HCT116 (cell line): ENCODE data around the gene MIDN. TPM values are rescaled to one million over a fixed set of nuclear protein-coding genes. Genes with fewer than 3 reads are reported as not detected.

Experiments used
- ATAC-seq: fragments of 200-7000 bp; cut with Tn5 transposase; 2 replicates; pipeline ENCODE4 v1.9.1; 2020; ENCODE audit warnings: mild to moderate bottlenecking, moderate library complexity
- BruUV-seq: library from RNA; stranded (reverse); fragments of 400-500 nt; replicated peaks from 2 replicates; lab custom pipeline; 2021; lab: Mats Ljungman, UMichigan
- CTCF ChIA-PET: fragments of 300-600 bp; sonication (Branson Sonifier 250); formaldehyde crosslinking; loops from one replicate; lab custom pipeline; 2021; ENCODE audit warnings: antibody characterized with exemption; lab: Charles Lee
- POLR2A ChIA-PET: fragments of 300-600, 350-600 bp; sonication (Branson Sonifier 250); formaldehyde crosslinking; loops from one replicate; lab custom pipeline; 2021; ENCODE audit warnings: antibody characterized with exemption; lab: Charles Lee
- RAD21 ChIA-PET, 2 experiments: fragments of 300-600 bp; sonication (Branson Sonifier 250); formaldehyde crosslinking; loops; one replicate each; lab custom pipeline; 2023; ENCODE audit warnings: low total read pairs in 2 of 2; ENCODE audit not compliant: uncharacterized antibody in 2 of 2, unreplicated experiment in 2 of 2, low non-redundant PET in 1 of 2; lab: Charles Lee
- DNase-seq: peaks from one replicate; pipeline ENCODE4 v3.0.0-alpha.2; 2010; ENCODE audit warnings: low read depth, low spot score
- H2AFZ ChIP-seq: fragments of 200-600 bp; shearing (Covaris generic), sonication (generic); 2 replicates; pipeline ENCODE4 v1.6.1; 2017; ENCODE audit warnings: low read depth, mixed run types, mixed read lengths, antibody characterized with exemption, low read length; ENCODE audit not compliant: poor library complexity, severe bottlenecking
- H3K27ac ChIP-seq: 2 replicates; pipeline ENCODE4 v1.5.1; 2012; ENCODE audit warnings: low read depth, low read length
- H3K27me3 ChIP-seq: fragments of 200-600 bp; sonication (generic); 2 replicates; pipeline ENCODE4 v1.6.1; 2016; ENCODE audit warnings: mixed run types, low read length, mixed read lengths; ENCODE audit not compliant: insufficient read depth
- H3K36me3 ChIP-seq, 2 experiments: fragments of 200-500 bp in 1 of 2; fragments of 200-600 bp in 1 of 2; sonication (Bioruptor generic) in 1 of 2; sonication (generic) in 1 of 2; 2 replicates each; pipeline versions ENCODE4 v1.5.1 to v1.6.1; 2014 to 2016; ENCODE audit warnings: low read length in 2 of 2, inconsistent platforms in 1 of 2, mixed read lengths in 1 of 2, mixed run types in 1 of 2; ENCODE audit not compliant: insufficient read depth in 2 of 2, control insufficient read depth in 1 of 2
- H3K4me1 ChIP-seq, 2 experiments: fragments of 200-600 bp in 1 of 2; sonication (generic) in 1 of 2; 2 replicates each; pipeline versions ENCODE4 v1.5.1 to v1.6.1; 2012 to 2017; ENCODE audit warnings: low read length in 2 of 2, inconsistent platforms in 1 of 2, mild to moderate bottlenecking in 1 of 2, mixed read lengths in 1 of 2, mixed run types in 1 of 2, moderate library complexity in 1 of 2; ENCODE audit not compliant: insufficient read depth in 2 of 2, control insufficient read depth in 1 of 2
- H3K4me2 ChIP-seq: fragments of 200-600 bp; sonication (generic); 2 replicates; pipeline ENCODE4 v1.6.1; 2017; ENCODE audit warnings: mixed run types, low read length, mixed read lengths
- H3K4me3 ChIP-seq, 2 experiments: fragments of 200-600 bp in 1 of 2; sonication (generic) in 1 of 2; replicated peaks in 1 of 2; 2 replicates each; pipeline ENCODE4 v1.5.1; 2011 to 2016; ENCODE audit warnings: low read length in 2 of 2, control low read depth in 1 of 2, low read depth in 1 of 2, mild to moderate bottlenecking in 1 of 2, mixed read lengths in 1 of 2, mixed run types in 1 of 2
- H3K79me2 ChIP-seq: fragments of 200-600 bp; sonication (generic); 2 replicates; pipeline ENCODE4 v1.6.1; 2017; ENCODE audit warnings: mild to moderate bottlenecking, mixed run types, low read length, moderate library complexity, mixed read lengths; ENCODE audit not compliant: insufficient read depth
- H3K9ac ChIP-seq: fragments of 200-600 bp; sonication (generic); 2 replicates; pipeline ENCODE4 v1.6.1; 2016; ENCODE audit warnings: low read length, mixed read lengths
- H3K9me2 ChIP-seq: fragments of 200-600 bp; sonication (generic), shearing (Covaris generic); 2 replicates; pipeline ENCODE4 v1.6.1; 2017; ENCODE audit warnings: mixed run types, mild to moderate bottlenecking, moderate library complexity; ENCODE audit not compliant: insufficient read depth
- H3K9me3 ChIP-seq, 2 experiments: fragments of 200-500 bp in 1 of 2; fragments of 200-600 bp in 1 of 2; sonication (Bioruptor generic) in 1 of 2; sonication (generic) in 1 of 2; 2 replicates each; pipeline ENCODE4 v1.6.1; 2014 to 2017; ENCODE audit warnings: low read length in 2 of 2, mixed read lengths in 2 of 2, inconsistent platforms in 1 of 2, low read depth in 1 of 2, mild to moderate bottlenecking in 1 of 2, mixed run types in 1 of 2, moderate library complexity in 1 of 2; ENCODE audit not compliant: control insufficient read depth in 1 of 2, insufficient read depth in 1 of 2
- H4K20me1 ChIP-seq: fragments of 200-600 bp; sonication (generic), shearing (Covaris generic); 2 replicates; pipeline ENCODE4 v1.6.1; 2017; ENCODE audit warnings: mixed run types, mild to moderate bottlenecking, moderate library complexity; ENCODE audit not compliant: insufficient read depth
- EZH2 ChIP-seq: fragments of 200-600 bp; sonication (generic); IDR thresholded peaks from 2 replicates; pipeline ENCODE4 v1.6.1; 2017; ENCODE audit warnings: antibody characterized with exemption, mixed run types
- EZH2phosphoT487 ChIP-seq: fragments of 200-600 bp; IDR thresholded peaks from 2 replicates; pipeline ENCODE4 v1.6.1; 2018; ENCODE audit warnings: antibody characterized with exemption, borderline replicate concordance
- FOSL1 ChIP-seq: IDR thresholded peaks from 2 replicates; pipeline ENCODE4 v1.6.1; 2012; ENCODE audit warnings: low read depth
- RAD21 ChIP-seq: IDR thresholded peaks from 2 replicates; pipeline ENCODE4 v1.6.1; 2012; ENCODE audit warnings: low read depth, mild to moderate bottlenecking
- YY1 ChIP-seq: IDR thresholded peaks from 2 replicates; pipeline ENCODE4 v1.6.1; 2011; ENCODE audit warnings: low read length, low read depth, moderate library complexity, mild to moderate bottlenecking; ENCODE audit not compliant: insufficient replicate concordance; ENCODE audit errors: extremely low read depth
- ZFX ChIP-seq: fragments of 450-650 bp; IDR thresholded peaks from 2 replicates; pipeline ENCODE4 v1.6.1; 2017
- ZNF274 ChIP-seq: fragments of 200-500 bp; sonication (Bioruptor generic); IDR thresholded peaks from 2 replicates; pipeline ENCODE4 v1.6.1; 2014; ENCODE audit warnings: mild to moderate bottlenecking, low read depth, low read length, inconsistent platforms
- intact Hi-C: fragments of 100-400 bp; cut with micrococcal nuclease; formaldehyde crosslinking; loops from 2 replicates; pipeline ENCODE4 v1.10.0; 2022
- total RNA-seq: library from RNA; stranded (reverse); gene quantifications from one replicate; pipeline ENCODE4 v1.2.1, GENCODE V29; 2021; ENCODE audit not compliant: unreplicated experiment
- TF ChIP-seq, protein P1 (sequence below): IDR thresholded peaks from 2 replicates; pipeline ENCODE4 v1.6.1; 2011; ENCODE audit warnings: mild to moderate bottlenecking, low read length, moderate library complexity; ENCODE audit not compliant: insufficient replicate concordance; ENCODE audit errors: extremely low read depth
- TF ChIP-seq, protein P2 (sequence below): IDR thresholded peaks from 2 replicates; pipeline ENCODE4 v1.6.1; 2012; ENCODE audit warnings: low read depth
- TF ChIP-seq, protein P3 (sequence below): IDR thresholded peaks from 2 replicates; pipeline ENCODE4 v1.6.1; 2012
- TF ChIP-seq, protein P4 (sequence below), 3 experiments: fragments of 200-600 bp in 1 of 3; sonication (generic) in 1 of 3; IDR thresholded peaks in 2 of 3; conservative IDR thresholded peaks in 1 of 3; 2 replicates each; pipeline ENCODE4 v1.5.1; 2012 to 2017; ENCODE audit warnings: low read depth in 2 of 3, low read length in 2 of 3, antibody characterized with exemption in 1 of 3, borderline replicate concordance in 1 of 3, control low read depth in 1 of 3, mild to moderate bottlenecking in 1 of 3, mixed read lengths in 1 of 3, mixed run types in 1 of 3, moderate library complexity in 1 of 3; ENCODE audit not compliant: insufficient read depth in 1 of 3
- TF ChIP-seq, protein P5 (sequence below): IDR thresholded peaks from 2 replicates; pipeline ENCODE4 v1.6.1; 2012

Gene MIDN
- total RNA-seq, 1 experiment from 2014 or later: 146 TPM

DNA sequence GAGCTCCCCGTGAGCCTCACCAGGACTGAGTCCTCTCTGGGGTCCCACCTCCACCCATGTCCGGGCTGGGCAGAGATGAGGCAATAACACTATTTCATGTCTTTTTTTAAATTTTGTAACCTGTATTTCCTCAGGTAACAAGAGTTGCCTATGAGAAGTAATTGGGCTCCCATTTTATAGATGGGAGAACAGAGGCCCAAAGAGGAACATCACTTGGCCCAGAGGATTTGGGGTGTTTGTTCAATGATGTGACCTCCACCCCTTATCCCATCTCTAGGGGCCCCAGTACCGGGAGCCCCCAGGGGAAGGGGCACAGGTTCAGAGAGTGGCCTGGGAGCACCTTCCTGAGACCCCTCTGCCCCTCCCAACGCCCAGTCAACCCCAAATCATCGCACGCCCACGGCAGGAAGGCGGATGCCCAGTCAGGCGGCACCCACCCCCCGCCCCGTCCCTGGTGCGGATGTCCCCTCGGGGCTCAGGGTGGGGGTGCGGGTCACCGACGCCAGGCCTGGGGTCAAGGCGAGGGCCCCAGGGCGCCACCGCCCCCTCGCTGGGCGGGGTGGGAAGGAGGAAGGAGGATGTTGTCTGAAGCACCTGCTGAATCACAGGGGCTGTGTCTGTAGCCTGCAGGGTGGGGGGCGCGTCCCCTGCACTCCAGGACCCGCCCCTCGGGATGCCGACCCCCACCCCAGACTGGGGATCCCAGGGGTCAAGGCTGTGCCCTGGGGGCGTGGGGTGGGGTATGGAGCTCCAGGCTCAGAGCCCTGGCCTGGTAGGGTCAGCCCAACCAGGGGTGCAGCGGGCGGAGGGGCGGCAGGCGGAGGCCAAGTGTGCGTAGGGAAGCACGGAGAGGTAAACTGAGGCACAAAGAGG lies 11.7 kb downstream of the MIDN start:
- H3K9me3 ChIP-seq: no peaks in the 10 kb centered on the region
- no TSS peak for BruUV-seq
- RAD21 ChIA-PET: interaction anchor here in 1 of 2 experiments (0.6 to 1.0 kb wide), 2 partner anchors 8 to 16 kb away, joined by 3 to 5 read pairs; no protein-coding TSS in a partner anchor
- peaks cover 52 to 94% of the 10 kb centered on the region in 2 experiments for H3K4me1 ChIP-seq
- no peaks in the 10 kb centered on the region for H3K9me2 ChIP-seq
- H3K36me3 ChIP-seq: peaks cover 12 to 24% of the 10 kb centered on the region in 2 experiments
- H3K27ac ChIP-seq: peak overlapping the region; percentile 90
- no peak overlapping the region for H2AFZ ChIP-seq
- no peaks in the 10 kb centered on the region for H4K20me1 ChIP-seq
- H3K4me2 ChIP-seq: peak overlapping the region; percentile 76
- peak; percentile 1; the same call in 1 of the 2 replicates for ATAC-seq
- H3K27me3 ChIP-seq: no peaks in the 10 kb centered on the region
- CTCF ChIA-PET: interaction anchor here (0.8 to 1.0 kb wide), 2 partner anchors 15 to 16 kb away, joined by 3 to 4 read pairs; no protein-coding TSS in a partner anchor
- H3K79me2 ChIP-seq: peaks cover 39% of the 10 kb centered on the region
- POLR2A ChIA-PET: interaction anchor here (0.7 to 4.4 kb wide), 3 partner anchors 9 to 710 kb away, joined by 3 to 54 read pairs (median 3); partner anchors contain the start of gene CIRBP
- DNase-seq: no peak
- peak overlapping the region; percentile 65 for H3K9ac ChIP-seq
- intact Hi-C loops: no loop called here
- H3K4me3 ChIP-seq: peak overlapping the region; percentile 31 to 41
- no peak for TF ChIP-seq EZH2
- no peak for TF ChIP-seq YY1
- TF ChIP-seq RAD21: no peak
- TF ChIP-seq, protein P1, sequence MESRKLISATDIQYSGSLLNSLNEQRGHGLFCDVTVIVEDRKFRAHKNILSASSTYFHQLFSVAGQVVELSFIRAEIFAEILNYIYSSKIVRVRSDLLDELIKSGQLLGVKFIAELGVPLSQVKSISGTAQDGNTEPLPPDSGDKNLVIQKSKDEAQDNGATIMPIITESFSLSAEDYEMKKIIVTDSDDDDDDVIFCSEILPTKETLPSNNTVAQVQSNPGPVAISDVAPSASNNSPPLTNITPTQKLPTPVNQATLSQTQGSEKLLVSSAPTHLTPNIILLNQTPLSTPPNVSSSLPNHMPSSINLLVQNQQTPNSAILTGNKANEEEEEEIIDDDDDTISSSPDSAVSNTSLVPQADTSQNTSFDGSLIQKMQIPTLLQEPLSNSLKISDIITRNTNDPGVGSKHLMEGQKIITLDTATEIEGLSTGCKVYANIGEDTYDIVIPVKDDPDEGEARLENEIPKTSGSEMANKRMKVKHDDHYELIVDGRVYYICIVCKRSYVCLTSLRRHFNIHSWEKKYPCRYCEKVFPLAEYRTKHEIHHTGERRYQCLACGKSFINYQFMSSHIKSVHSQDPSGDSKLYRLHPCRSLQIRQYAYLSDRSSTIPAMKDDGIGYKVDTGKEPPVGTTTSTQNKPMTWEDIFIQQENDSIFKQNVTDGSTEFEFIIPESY: no peak
- TF ChIP-seq, protein P2, sequence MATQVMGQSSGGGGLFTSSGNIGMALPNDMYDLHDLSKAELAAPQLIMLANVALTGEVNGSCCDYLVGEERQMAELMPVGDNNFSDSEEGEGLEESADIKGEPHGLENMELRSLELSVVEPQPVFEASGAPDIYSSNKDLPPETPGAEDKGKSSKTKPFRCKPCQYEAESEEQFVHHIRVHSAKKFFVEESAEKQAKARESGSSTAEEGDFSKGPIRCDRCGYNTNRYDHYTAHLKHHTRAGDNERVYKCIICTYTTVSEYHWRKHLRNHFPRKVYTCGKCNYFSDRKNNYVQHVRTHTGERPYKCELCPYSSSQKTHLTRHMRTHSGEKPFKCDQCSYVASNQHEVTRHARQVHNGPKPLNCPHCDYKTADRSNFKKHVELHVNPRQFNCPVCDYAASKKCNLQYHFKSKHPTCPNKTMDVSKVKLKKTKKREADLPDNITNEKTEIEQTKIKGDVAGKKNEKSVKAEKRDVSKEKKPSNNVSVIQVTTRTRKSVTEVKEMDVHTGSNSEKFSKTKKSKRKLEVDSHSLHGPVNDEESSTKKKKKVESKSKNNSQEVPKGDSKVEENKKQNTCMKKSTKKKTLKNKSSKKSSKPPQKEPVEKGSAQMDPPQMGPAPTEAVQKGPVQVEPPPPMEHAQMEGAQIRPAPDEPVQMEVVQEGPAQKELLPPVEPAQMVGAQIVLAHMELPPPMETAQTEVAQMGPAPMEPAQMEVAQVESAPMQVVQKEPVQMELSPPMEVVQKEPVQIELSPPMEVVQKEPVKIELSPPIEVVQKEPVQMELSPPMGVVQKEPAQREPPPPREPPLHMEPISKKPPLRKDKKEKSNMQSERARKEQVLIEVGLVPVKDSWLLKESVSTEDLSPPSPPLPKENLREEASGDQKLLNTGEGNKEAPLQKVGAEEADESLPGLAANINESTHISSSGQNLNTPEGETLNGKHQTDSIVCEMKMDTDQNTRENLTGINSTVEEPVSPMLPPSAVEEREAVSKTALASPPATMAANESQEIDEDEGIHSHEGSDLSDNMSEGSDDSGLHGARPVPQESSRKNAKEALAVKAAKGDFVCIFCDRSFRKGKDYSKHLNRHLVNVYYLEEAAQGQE: no peak
- TF ChIP-seq EZH2phosphoT487: no peak
- no peak for TF ChIP-seq ZNF274
- TF ChIP-seq, protein P3, sequence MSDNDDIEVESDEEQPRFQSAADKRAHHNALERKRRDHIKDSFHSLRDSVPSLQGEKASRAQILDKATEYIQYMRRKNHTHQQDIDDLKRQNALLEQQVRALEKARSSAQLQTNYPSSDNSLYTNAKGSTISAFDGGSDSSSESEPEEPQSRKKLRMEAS: no peak
- TF ChIP-seq, protein P4, sequence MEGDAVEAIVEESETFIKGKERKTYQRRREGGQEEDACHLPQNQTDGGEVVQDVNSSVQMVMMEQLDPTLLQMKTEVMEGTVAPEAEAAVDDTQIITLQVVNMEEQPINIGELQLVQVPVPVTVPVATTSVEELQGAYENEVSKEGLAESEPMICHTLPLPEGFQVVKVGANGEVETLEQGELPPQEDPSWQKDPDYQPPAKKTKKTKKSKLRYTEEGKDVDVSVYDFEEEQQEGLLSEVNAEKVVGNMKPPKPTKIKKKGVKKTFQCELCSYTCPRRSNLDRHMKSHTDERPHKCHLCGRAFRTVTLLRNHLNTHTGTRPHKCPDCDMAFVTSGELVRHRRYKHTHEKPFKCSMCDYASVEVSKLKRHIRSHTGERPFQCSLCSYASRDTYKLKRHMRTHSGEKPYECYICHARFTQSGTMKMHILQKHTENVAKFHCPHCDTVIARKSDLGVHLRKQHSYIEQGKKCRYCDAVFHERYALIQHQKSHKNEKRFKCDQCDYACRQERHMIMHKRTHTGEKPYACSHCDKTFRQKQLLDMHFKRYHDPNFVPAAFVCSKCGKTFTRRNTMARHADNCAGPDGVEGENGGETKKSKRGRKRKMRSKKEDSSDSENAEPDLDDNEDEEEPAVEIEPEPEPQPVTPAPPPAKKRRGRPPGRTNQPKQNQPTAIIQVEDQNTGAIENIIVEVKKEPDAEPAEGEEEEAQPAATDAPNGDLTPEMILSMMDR (IDR thresholded peaks at IDR 0.05 in 2 of 3, conservative IDR thresholded peaks at IDR 0.05 in 1 of 3; ENCODE audit: borderline replicate concordance in 1 of 3, insufficient read depth in 1 of 3, low read depth in 2 of 3, low read length in 2 of 3): no peak
- no peak for TF ChIP-seq FOSL1
- TF ChIP-seq ZFX: no peak
- TF ChIP-seq, protein P5, sequence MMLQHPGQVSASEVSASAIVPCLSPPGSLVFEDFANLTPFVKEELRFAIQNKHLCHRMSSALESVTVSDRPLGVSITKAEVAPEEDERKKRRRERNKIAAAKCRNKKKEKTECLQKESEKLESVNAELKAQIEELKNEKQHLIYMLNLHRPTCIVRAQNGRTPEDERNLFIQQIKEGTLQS: no peak
- TF ChIP-seq, all 23 proteins: peak for 0
